Hepatocyte (in vitro differentiated cells): ENCODE results near the gene BMAL1. TPM values are rescaled to one million over a fixed set of nuclear protein-coding genes. Genes with fewer than 3 reads are reported as not detected.

ENCODE experiments used
- DNase-seq: peaks from one replicate; pipeline ENCODE4 v3.0.0-alpha.2; 2016; ENCODE audit warnings: low spot score
- H2AFZ ChIP-seq: fragments of 200-600 bp; sonication (generic); 2 replicates; pipeline ENCODE4 v1.6.0; 2016; ENCODE audit warnings: antibody characterized with exemption, mild to moderate bottlenecking
- H3K27ac ChIP-seq: fragments of 200-600 bp; sonication (generic); 2 replicates; pipeline ENCODE4 v1.5.1; 2016; ENCODE audit warnings: mild to moderate bottlenecking
- H3K27me3 ChIP-seq: fragments of 200-600 bp; sonication (generic); 2 replicates; pipeline ENCODE4 v1.6.1; 2016
- H3K36me3 ChIP-seq: fragments of 200-600 bp; sonication (generic); replicated peaks from 2 replicates; pipeline ENCODE4 v1.5.1; 2016; ENCODE audit warnings: low read depth; ENCODE audit not compliant: insufficient read depth
- H3K4me1 ChIP-seq: fragments of 200-600 bp; sonication (generic); 2 replicates; pipeline ENCODE4 v1.5.1; 2016; ENCODE audit warnings: mild to moderate bottlenecking, moderate library complexity; ENCODE audit not compliant: insufficient read depth
- H3K4me2 ChIP-seq: fragments of 200-600 bp; sonication (generic); 2 replicates; pipeline ENCODE4 v1.6.0; 2016
- H3K4me3 ChIP-seq: fragments of 200-600 bp; sonication (generic); 2 replicates; pipeline ENCODE4 v1.5.1; 2016; ENCODE audit warnings: mild to moderate bottlenecking
- H3K79me2 ChIP-seq: fragments of 200-600 bp; sonication (generic); 2 replicates; pipeline ENCODE4 v1.6.0; 2017; ENCODE audit warnings: mild to moderate bottlenecking
- H3K9me2 ChIP-seq: fragments of 200-600 bp; sonication (generic); replicated peaks from 2 replicates; pipeline ENCODE4 v1.6.0; 2017; ENCODE audit warnings: mild to moderate bottlenecking; ENCODE audit not compliant: insufficient read depth
- H3K9me3 ChIP-seq: fragments of 200-600 bp; sonication (generic); 2 replicates; pipeline ENCODE4 v1.5.1; 2016; ENCODE audit warnings: low read depth, mild to moderate bottlenecking
- H4K20me1 ChIP-seq: fragments of 200-600 bp; sonication (generic); 2 replicates; pipeline ENCODE4 v1.6.0; 2016; ENCODE audit warnings: mild to moderate bottlenecking; ENCODE audit not compliant: insufficient read depth, poor library complexity, severe bottlenecking
- CTCF ChIP-seq: fragments of 200-600 bp; sonication (generic); IDR thresholded peaks from 2 replicates; pipeline ENCODE4 v1.5.1; 2016; ENCODE audit warnings: antibody characterized with exemption, mild to moderate bottlenecking; ENCODE audit not compliant: poor library complexity
- EZH2 ChIP-seq: fragments of 200-600 bp; sonication (generic); IDR thresholded peaks from 2 replicates; pipeline ENCODE4 v1.6.1; 2016; ENCODE audit warnings: antibody characterized with exemption, mild to moderate bottlenecking, borderline replicate concordance
- EZH2phosphoT487 ChIP-seq: fragments of 200-600 bp; sonication (generic); IDR thresholded peaks from one replicate; pipeline ENCODE4 v1.6.1; 2018; ENCODE audit warnings: antibody characterized with exemption, mild to moderate bottlenecking, low read depth, moderate library complexity; ENCODE audit not compliant: unreplicated experiment, severe bottlenecking
- WGBS: methylation state at CpG from one replicate; pipeline ENCODE4 v1.1.6; 2016; ENCODE audit warnings: low lambda C conversion rate; ENCODE audit errors: missing lambda C conversion rate; 5-methylcytosine and 5-hydroxymethylcytosine counted together
- polyA plus RNA-seq: library from polyadenylated mRNA; unstranded; fragments of >200 nt; fragmentation: Nextera tagmentation; extraction: Ambion mirVana; gene quantifications from 2 replicates; pipeline ENCODE4 v1.2.1, GENCODE V29; 2016
- total RNA-seq: library from RNA; depleted of rRNA; stranded (reverse); fragments of >200 nt; gene quantifications from 2 replicates; pipeline ENCODE4 v1.2.3, GENCODE V29; 2014

Gene BMAL1
- total and polyA plus RNA-seq, 2 experiments from 2014 or later = 8.7 to 12.7 TPM

- no peak overlapping the region for H2AFZ ChIP-seq
- no peaks in the 10 kb centered on the region for H3K27me3 ChIP-seq
- H3K4me2 ChIP-seq = no peak overlapping the region
- no peak for DNase-seq
- H3K4me1 ChIP-seq = no peaks in the 10 kb centered on the region
- no peaks in the 10 kb centered on the region for H3K9me3 ChIP-seq
- TF ChIP-seq CTCF = no peak
- TF ChIP-seq EZH2phosphoT487 = no peak
- no peak for TF ChIP-seq EZH2
- H3K79me2 ChIP-seq = no peaks in the 10 kb centered on the region
- H3K9me2 ChIP-seq = no peaks in the 10 kb centered on the region
- no peak overlapping the region for H3K27ac ChIP-seq
- no peak overlapping the region for H3K4me3 ChIP-seq
- no peaks in the 10 kb centered on the region for H3K36me3 ChIP-seq
- H4K20me1 ChIP-seq = no peaks in the 10 kb centered on the region
- WGBS = 88% methylated on average over 4 of the region's 4 CpGs
These were observed 39.0 kb downstream of the BMAL1 start for GRCh38 chr11:13316528-13316961.

GRCh38 chr11:13317293-13318080 is 39.9 kb downstream of the BMAL1 start:
- Histone ChIP-seq H3K4me1 (no peaks in the 10 kb centered on the region), H2AFZ (no peak overlapping the region), H3K27me3 (no peaks in the 10 kb centered on the region), H3K4me3 (no peak overlapping the region), H3K4me2 (no peak overlapping the region), H3K9me3 (no peaks in the 10 kb centered on the region), H3K36me3 (no peaks in the 10 kb centered on the region), H3K27ac (no peak overlapping the region), H3K9me2 (no peaks in the 10 kb centered on the region), H3K79me2 (no peaks in the 10 kb centered on the region), H4K20me1 (no peaks in the 10 kb centered on the region)
- WGBS = 79% methylated on average over 4 of the region's 4 CpGs
- no peak for DNase-seq
- no peak for TF ChIP-seq CTCF
- TF ChIP-seq EZH2 = no peak
- no peak for TF ChIP-seq EZH2phosphoT487

- DNase-seq = no peak
- no peaks in the 10 kb centered on the region for H3K79me2 ChIP-seq
- no peaks in the 10 kb centered on the region for H3K36me3 ChIP-seq
- H3K9me3 ChIP-seq = no peaks in the 10 kb centered on the region
- no peaks in the 10 kb centered on the region for H3K9me2 ChIP-seq
- TF ChIP-seq EZH2phosphoT487 = no peak
- no peak for TF ChIP-seq EZH2
- no peak for TF ChIP-seq CTCF
- 56% methylated on average over 2 of the region's 2 CpGs for WGBS
- no peaks in the 10 kb centered on the region for H3K4me1 ChIP-seq
- no peak overlapping the region for H2AFZ ChIP-seq
- no peak overlapping the region for H3K27ac ChIP-seq
- no peak overlapping the region for H3K4me3 ChIP-seq
- no peaks in the 10 kb centered on the region for H4K20me1 ChIP-seq
- no peak overlapping the region for H3K4me2 ChIP-seq
- no peaks in the 10 kb centered on the region for H3K27me3 ChIP-seq
These were observed 41.1 kb downstream of the BMAL1 start for GRCh38 chr11:13318498-13319295.
